SK-N-MC (cell line): ENCODE data around the gene LAT.

Experiments
- DNase-seq: peaks from one replicate; pipeline ENCODE4 v3.0.0-alpha.2; 2011; ENCODE audit warnings: low read depth, low spot score
- H3K27ac ChIP-seq: fragments of 200-600 bp; sonication (generic); 2 replicates; pipeline ENCODE4 v1.5.1; 2016; ENCODE audit warnings: mixed run types
- H3K36me3 ChIP-seq: fragments of 200-600 bp; sonication (generic); 2 replicates; pipeline ENCODE4 v1.6.1; 2017; ENCODE audit warnings: antibody characterized with exemption, low read length, mixed read lengths; ENCODE audit not compliant: insufficient read depth
- H3K4me3 ChIP-seq: fragments of 200-600 bp; sonication (generic); 2 replicates; pipeline ENCODE4 v1.5.1; 2016
- H3K9ac ChIP-seq: fragments of 200-600 bp; sonication (generic); 2 replicates; pipeline ENCODE4 v1.8.0; 2017; ENCODE audit warnings: mixed run types, mixed read lengths; ENCODE audit not compliant: insufficient read length
- H3K9me3 ChIP-seq: fragments of 200-600 bp; sonication (generic); 2 replicates; pipeline ENCODE4 v1.6.1; 2017; ENCODE audit warnings: low read depth, mild to moderate bottlenecking, antibody characterized with exemption, low read length, moderate library complexity, mixed read lengths
- EZH2 ChIP-seq: fragments of 200-600 bp; sonication (generic); IDR thresholded peaks from one replicate; pipeline ENCODE4 v1.6.1; 2017; ENCODE audit warnings: antibody characterized with exemption
- FOXP2 ChIP-seq: optimal IDR thresholded peaks from 2 replicates; pipeline ENCODE3; 2011; ENCODE audit warnings: mild to moderate bottlenecking, moderate library complexity; ENCODE audit not compliant: insufficient read depth; ENCODE audit errors: extremely low read length, control extremely low read depth
- POLR2AphosphoS5 ChIP-seq: IDR thresholded peaks from 2 replicates; pipeline ENCODE4 v1.6.1; 2012; ENCODE audit warnings: mild to moderate bottlenecking, low read depth, low read length, borderline replicate concordance

LAT gene

DNA sequence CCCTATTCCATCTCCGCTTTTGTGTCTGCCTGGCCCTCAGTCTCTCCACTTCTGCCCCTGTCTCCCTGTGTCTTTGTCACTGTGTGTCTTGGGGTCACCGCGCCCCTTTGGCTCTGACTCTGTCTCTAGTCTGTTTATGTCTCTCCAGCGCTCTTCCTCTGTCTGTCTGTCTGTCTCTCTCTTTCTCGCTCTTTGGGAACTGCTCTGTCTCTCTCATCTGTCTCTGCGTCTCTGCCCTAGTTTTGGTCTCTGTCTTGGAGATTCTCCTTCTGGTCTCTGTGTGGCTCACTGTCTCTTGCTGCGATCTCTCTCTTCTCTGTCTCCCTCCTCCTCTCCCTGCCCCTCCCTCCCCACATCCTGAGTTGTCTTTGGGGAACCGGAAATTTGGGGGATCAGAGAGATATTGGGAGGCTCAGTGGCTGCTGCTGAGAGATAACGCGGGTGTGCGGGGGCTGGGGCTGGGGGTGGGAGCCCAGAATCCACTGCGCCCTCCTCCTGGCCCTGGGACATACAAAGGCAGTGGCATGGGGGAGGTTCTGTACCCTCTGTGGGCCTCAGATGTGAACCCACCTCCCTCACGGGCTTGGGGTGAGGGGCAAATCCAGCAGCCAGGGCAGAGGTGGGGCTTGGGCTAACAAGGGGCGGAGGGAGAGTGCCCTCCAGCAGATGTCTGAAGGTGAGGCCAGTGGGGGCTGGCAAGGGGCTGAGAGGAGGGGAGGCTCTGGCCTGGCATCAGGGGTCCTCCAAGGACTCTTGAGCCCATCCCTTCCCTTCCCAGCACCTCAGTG, 24.4 kb downstream of the LAT start:
- Histone ChIP-seq H3K9me3 (no peaks in the 10 kb centered on the region), H3K4me3 (no peak overlapping the region), H3K9ac (no peak overlapping the region), H3K27ac (no peak overlapping the region), H3K36me3 (no peaks in the 10 kb centered on the region)
- TF ChIP-seq FOXP2 = no peak
- TF ChIP-seq POLR2AphosphoS5 = no peak
- TF ChIP-seq EZH2 = no peak
- DNase-seq = no peak

DNA sequence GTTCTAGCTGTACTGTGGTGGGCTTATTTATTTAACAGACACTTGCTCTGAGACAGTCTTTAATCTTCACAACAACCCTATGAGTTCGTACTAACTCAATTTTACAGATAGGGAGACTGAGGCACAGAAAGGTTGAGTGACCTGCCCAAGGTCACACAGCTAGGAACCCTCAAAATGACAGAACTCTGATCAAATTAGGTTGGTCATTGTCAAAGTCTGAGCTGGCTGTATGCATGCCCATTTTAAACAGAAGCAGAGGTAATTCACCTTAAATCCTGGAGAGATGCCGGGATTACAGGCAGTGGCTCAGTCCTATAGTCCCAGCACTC, 24.9 kb downstream of the LAT start:
- no peaks in the 10 kb centered on the region for H3K9me3 ChIP-seq
- H3K36me3 ChIP-seq = no peaks in the 10 kb centered on the region
- DNase-seq = no peak
- H3K9ac ChIP-seq = no peak overlapping the region
- no peak overlapping the region for H3K27ac ChIP-seq
- no peak for TF ChIP-seq EZH2
- no peak for TF ChIP-seq POLR2AphosphoS5
- no peak for TF ChIP-seq FOXP2
- no peak overlapping the region for H3K4me3 ChIP-seq

- TF ChIP-seq POLR2AphosphoS5 = no peak
- no peak for TF ChIP-seq FOXP2
- TF ChIP-seq EZH2 = no peak
- no peaks in the 10 kb centered on the region for H3K36me3 ChIP-seq
- no peaks in the 10 kb centered on the region for H3K9me3 ChIP-seq
- DNase-seq = no peak
- no peak overlapping the region for H3K9ac ChIP-seq
- no peak overlapping the region for H3K27ac ChIP-seq
- no peak overlapping the region for H3K4me3 ChIP-seq
Measured at GRCh38 chr16:29011112-29011511, 26.3 kb downstream of the LAT start.

DNA sequence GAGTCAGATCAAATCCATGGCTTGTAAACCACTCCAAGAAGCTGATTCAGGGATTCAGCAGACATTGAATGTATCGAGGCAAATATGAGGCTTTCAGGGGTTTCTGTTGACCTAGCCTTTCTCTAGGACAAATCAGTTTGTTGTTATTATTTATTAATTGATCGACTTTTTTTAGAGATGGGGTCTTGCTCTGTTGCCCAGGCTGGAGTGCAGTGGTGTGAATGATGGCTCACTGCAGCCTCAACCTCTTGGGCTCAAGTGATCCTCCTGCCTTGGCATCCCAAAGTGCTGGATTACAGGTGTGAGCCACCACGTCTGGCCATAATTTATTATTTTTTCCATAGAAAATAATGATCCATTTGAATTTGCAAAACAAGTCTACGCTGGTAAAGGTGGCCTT, 27.0 kb downstream of the LAT start:
- Histone ChIP-seq H3K4me3 (no peak overlapping the region), H3K36me3 (no peaks in the 10 kb centered on the region), H3K27ac (no peak overlapping the region), H3K9me3 (no peaks in the 10 kb centered on the region), H3K9ac (no peak overlapping the region)
- no peak for TF ChIP-seq FOXP2
- TF ChIP-seq POLR2AphosphoS5 = no peak
- TF ChIP-seq EZH2 = no peak
- no peak for DNase-seq

DNA sequence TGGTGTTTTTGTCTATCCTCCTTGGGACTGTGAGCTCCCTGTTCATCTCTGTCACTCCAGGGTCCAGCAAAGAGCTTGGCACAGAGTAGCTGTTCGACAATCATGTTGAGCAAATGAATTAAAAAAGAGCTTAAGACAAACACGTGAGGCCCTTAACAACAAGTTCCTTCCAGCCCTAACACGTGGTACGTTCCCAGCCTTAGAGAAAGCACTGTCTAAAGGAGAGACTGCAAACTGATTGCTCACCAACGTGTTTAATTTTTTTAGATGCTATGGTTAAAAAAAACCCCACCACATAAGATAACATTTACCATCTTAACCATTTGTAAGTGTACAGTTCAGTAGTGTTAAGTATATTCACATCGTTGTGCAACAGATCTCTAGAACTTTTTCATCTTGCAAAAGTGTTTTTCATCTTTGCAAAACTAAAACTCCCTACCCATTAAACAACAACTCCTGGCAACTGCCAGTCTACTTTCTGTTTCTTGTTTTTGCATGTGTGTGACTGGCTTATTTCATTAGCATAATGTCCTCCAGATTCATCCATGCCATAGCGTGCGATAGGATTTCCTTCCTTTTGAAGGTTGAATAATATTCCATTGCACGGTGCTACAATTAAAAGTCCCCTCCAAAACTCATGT, 28.2 kb downstream of the LAT start:
- no peak for TF ChIP-seq EZH2
- TF ChIP-seq POLR2AphosphoS5 = no peak
- TF ChIP-seq FOXP2 = no peak
- H3K9ac ChIP-seq = no peak overlapping the region
- DNase-seq = no peak

DNA sequence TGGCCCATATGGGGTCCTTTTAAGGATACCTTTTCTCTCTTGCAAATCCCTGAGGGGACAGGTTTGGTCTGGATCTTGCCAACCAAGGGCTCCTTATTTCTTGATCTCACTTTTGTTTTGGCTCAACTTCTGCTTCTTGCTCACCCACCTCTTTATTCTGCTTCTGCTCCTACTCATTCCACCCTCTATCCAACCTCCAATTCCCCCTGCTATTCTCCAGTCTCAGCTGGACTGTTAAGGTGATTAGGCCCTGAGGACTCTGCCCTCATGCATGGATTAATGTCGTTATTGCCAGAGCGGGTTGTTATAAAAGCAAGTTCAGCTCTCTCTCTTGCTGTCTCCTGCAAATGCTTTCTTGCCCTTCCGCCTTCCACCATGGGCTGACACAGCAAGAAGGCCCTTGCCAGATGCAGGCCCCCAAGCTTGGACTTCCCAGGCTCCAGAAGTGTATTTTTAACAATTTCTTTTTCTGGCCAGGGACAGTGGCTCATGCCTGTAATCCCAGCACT, 29.8 kb downstream of the LAT start:
- H3K9me3 ChIP-seq = no peaks in the 10 kb centered on the region
- H3K36me3 ChIP-seq = no peaks in the 10 kb centered on the region
- no peak overlapping the region for H3K4me3 ChIP-seq
- TF ChIP-seq FOXP2 = no peak
- no peak for TF ChIP-seq POLR2AphosphoS5
- no peak for TF ChIP-seq EZH2
- DNase-seq = no peak
- no peak overlapping the region for H3K27ac ChIP-seq
- no peak overlapping the region for H3K9ac ChIP-seq

More for the DNA sequence above, 28.2 kb downstream of the LAT start:
- no peak overlapping the region for H3K27ac ChIP-seq
- no peaks in the 10 kb centered on the region for H3K9me3 ChIP-seq
- H3K4me3 ChIP-seq = no peak overlapping the region
- H3K36me3 ChIP-seq = no peaks in the 10 kb centered on the region

- Histone ChIP-seq H3K36me3 (no peaks in the 10 kb centered on the region), H3K9me3 (no peaks in the 10 kb centered on the region), H3K4me3 (no peak overlapping the region), H3K27ac (no peak overlapping the region), H3K9ac (no peak overlapping the region)
- TF ChIP-seq FOXP2 = no peak
- no peak for TF ChIP-seq POLR2AphosphoS5
- no peak for DNase-seq
Measured at GRCh38 chr16:29022196-29022595, 37.3 kb downstream of the LAT start.

- no peak for TF ChIP-seq EZH2
- TF ChIP-seq FOXP2 = no peak
- TF ChIP-seq POLR2AphosphoS5 = no peak
- Histone ChIP-seq H3K9ac (no peak overlapping the region), H3K36me3 (no peaks in the 10 kb centered on the region), H3K9me3 (no peaks in the 10 kb centered on the region), H3K27ac (no peak overlapping the region), H3K4me3 (no peak overlapping the region)
- no peak for DNase-seq
Measured at GRCh38 chr16:29023279-29024277, 38.7 kb downstream of the LAT start.
